Vagina (tissue), 2 donors: ENCODE results near the gene NBPF1. TPM values are rescaled to one million over a fixed set of nuclear protein-coding genes. Genes with fewer than 3 reads are reported as not detected.
A peak's percentile ranks its signal among the peaks of the same experiment; 100 is the strongest.

ENCODE experiments used
- DNase-seq, 2 donors: peaks; one replicate each; pipeline ENCODE4 v3.0.0-alpha.2; 2017; ENCODE audit errors: extremely low spot score in 2 of 2
- H3K27ac ChIP-seq: fragments of 200-600 bp; sonication (generic); one replicate; pipeline ENCODE4 v1.5.1; 2019
- H3K27me3 ChIP-seq: fragments of 200-600 bp; sonication (generic); one replicate; pipeline ENCODE4 v1.5.1; 2019
- H3K36me3 ChIP-seq, 2 donors: fragments of 200-600 bp; sonication (generic); one replicate each; pipeline ENCODE4 v1.5.1; 2017 to 2019
- H3K4me1 ChIP-seq: fragments of 200-600 bp; sonication (generic); one replicate; pipeline ENCODE4 v1.5.1; 2019
- H3K4me3 ChIP-seq, 2 donors: fragments of 200-600 bp; sonication (generic); 1 replicate in 1 of 2; 2 replicates in 1 of 2; pipeline ENCODE4 v1.5.1; 2016 to 2019
- H3K9me3 ChIP-seq: fragments of 200-600 bp; sonication (generic); one replicate; pipeline ENCODE4 v1.5.1; 2019
- CTCF ChIP-seq, 3 experiments: fragments of 450-650 bp in 2 of 3; fragments of 200-600 bp in 1 of 3; sonication (generic) in 1 of 3; IDR thresholded peaks; one replicate each; pipeline ENCODE4 v1.5.1; 2017 to 2019; ENCODE audit warnings: antibody characterized with exemption in 3 of 3, mild to moderate bottlenecking in 2 of 3, moderate library complexity in 2 of 3
- POLR2A ChIP-seq, 2 donors: fragments of 450-650 bp; IDR thresholded peaks; one replicate each; pipeline ENCODE4 v1.6.1; 2017; ENCODE audit warnings: antibody characterized with exemption in 2 of 2, mild to moderate bottlenecking in 2 of 2, moderate library complexity in 2 of 2
- POLR2AphosphoS5 ChIP-seq, 2 donors: sonication (generic); formaldehyde crosslinking; IDR thresholded peaks; one replicate each; pipeline ENCODE4 v1.9.0; 2017; ENCODE audit warnings: antibody characterized with exemption in 2 of 2, mild to moderate bottlenecking in 2 of 2, low read depth in 1 of 2; ENCODE audit not compliant: insufficient read depth in 1 of 2
- intact Hi-C: fragments of 100-400 bp; cut with DNase I; formaldehyde crosslinking; loops from one replicate; pipeline ENCODE4 v1.15.1; 2023
- total RNA-seq: library from RNA; depleted of rRNA; stranded (reverse); fragments of >200 nt; gene quantifications from one replicate; pipeline ENCODE4 v1.2.3, GENCODE V29; 2016

NBPF1 gene
- total RNA-seq, 1 donor from 2014 or later, result 45.9 TPM

- Histone ChIP-seq H3K9me3 (no peaks in the 10 kb centered on the region), H3K4me1 (peaks cover 26% of the 10 kb centered on the region), H3K4me3 (no peak overlapping the region), H3K27ac (no peak overlapping the region), H3K27me3 (no peaks in the 10 kb centered on the region), H3K36me3 (peaks cover 0 to 11% of the 10 kb centered on the region in 2 donors)
- intact Hi-C loops, result no loop called here
- peak; percentile 94 to 98 for DNase-seq
- TF ChIP-seq POLR2A (IDR thresholded peaks at IDR 0.05) (no peak), POLR2AphosphoS5 (IDR thresholded peaks at IDR 0.05; ENCODE audit: insufficient read depth in 1 of 2, low read depth in 1 of 2) (no peak), CTCF (IDR thresholded peaks at IDR 0.05) (no peak)
Observed at GRCh38 chr1:16617114-16617631, 3.8 kb upstream of the NBPF1 start.

- no peak overlapping the region for H3K27ac ChIP-seq
- DNase-seq, result peak; percentile 92 to 99
- TF ChIP-seq POLR2AphosphoS5 (IDR thresholded peaks at IDR 0.05; ENCODE audit: insufficient read depth in 1 of 2, low read depth in 1 of 2), result no peak
- TF ChIP-seq CTCF (IDR thresholded peaks at IDR 0.05), result no peak
- TF ChIP-seq POLR2A (IDR thresholded peaks at IDR 0.05), result no peak
- intact Hi-C loops, result no loop called here
- H3K9me3 ChIP-seq, result no peaks in the 10 kb centered on the region
- peaks cover 0 to 11% of the 10 kb centered on the region in 2 donors for H3K36me3 ChIP-seq
- H3K4me3 ChIP-seq, result no peak overlapping the region
- H3K4me1 ChIP-seq, result peaks cover 34% of the 10 kb centered on the region
- H3K27me3 ChIP-seq, result no peaks in the 10 kb centered on the region
Observed at GRCh38 chr1:16615253-16616252, 2.2 kb upstream of the NBPF1 start.

- H3K9me3 ChIP-seq, result no peaks in the 10 kb centered on the region
Observed at GRCh38 chr1:16614361-16615252, 1.2 kb upstream of the NBPF1 start.

More at GRCh38 chr1:16614361-16615252, 1.2 kb upstream of the NBPF1 start:
- peak; percentile 93 to 98 for DNase-seq
- TF ChIP-seq POLR2A (IDR thresholded peaks at IDR 0.05) (no peak), CTCF (IDR thresholded peaks at IDR 0.05) (peak in 1 of 3 experiments; percentile 9)
- Histone ChIP-seq H3K36me3 (peaks cover 0 to 11% of the 10 kb centered on the region in 2 donors), H3K27ac (no peak overlapping the region), H3K4me3 (no peak overlapping the region), H3K27me3 (no peaks in the 10 kb centered on the region), H3K4me1 (peaks cover 38% of the 10 kb centered on the region)
- intact Hi-C loops, result no loop called here
